Trophoblast cell (in vitro differentiated cells and primary cell): ENCODE data around the gene RREB1.
A peak's percentile ranks its signal among the peaks of the same experiment; 100 is the strongest.

Source experiments
- DNase-seq, 2 donors: peaks; one replicate each; pipeline ENCODE4 v3.0.0-alpha.2; 2016
- H2AFZ ChIP-seq: 2 replicates; pipeline ENCODE4 v1.6.1; 2013; ENCODE audit warnings: low read length, moderate library complexity, mild to moderate bottlenecking; ENCODE audit not compliant: insufficient read depth, poor library complexity
- H2AK5ac ChIP-seq: 2 replicates; pipeline ENCODE4 v1.6.1; 2013; ENCODE audit warnings: mild to moderate bottlenecking, low read length
- H2BK120ac ChIP-seq: 2 replicates; pipeline ENCODE4 v1.6.1; 2013; ENCODE audit warnings: low read length, mild to moderate bottlenecking, moderate library complexity; ENCODE audit not compliant: insufficient read depth, poor library complexity
- H2BK12ac ChIP-seq: 2 replicates; pipeline ENCODE4 v1.6.1; 2013; ENCODE audit warnings: mild to moderate bottlenecking, low read length, moderate library complexity
- H2BK5ac ChIP-seq: 2 replicates; pipeline ENCODE4 v1.6.1; 2013; ENCODE audit warnings: low read length, low read depth, moderate library complexity, mild to moderate bottlenecking; ENCODE audit not compliant: poor library complexity
- H3K14ac ChIP-seq: 2 replicates; pipeline ENCODE4 v1.6.1; 2013; ENCODE audit warnings: mild to moderate bottlenecking, low read length
- H3K18ac ChIP-seq: 2 replicates; pipeline ENCODE4 v1.6.1; 2013; ENCODE audit warnings: mild to moderate bottlenecking, low read length
- H3K23ac ChIP-seq: 2 replicates; pipeline ENCODE4 v1.6.1; 2013; ENCODE audit warnings: low read length
- H3K27ac ChIP-seq: 2 replicates; pipeline ENCODE4 v1.5.1; 2013; ENCODE audit warnings: low read depth, mild to moderate bottlenecking, inconsistent platforms, low read length, moderate library complexity
- H3K27me3 ChIP-seq: 2 replicates; pipeline ENCODE4 v1.6.1; 2013; ENCODE audit warnings: inconsistent platforms, mild to moderate bottlenecking, low read length, moderate library complexity; ENCODE audit not compliant: insufficient read depth
- H3K36me3 ChIP-seq, 2 experiments: 1 replicate in 1 of 2; 2 replicates in 1 of 2; pipeline ENCODE4 v1.6.1; 2013; ENCODE audit warnings: low read length in 2 of 2, mild to moderate bottlenecking in 2 of 2, moderate library complexity in 1 of 2; ENCODE audit not compliant: insufficient read depth in 2 of 2, control insufficient read depth in 1 of 2
- H3K4ac ChIP-seq: 2 replicates; pipeline ENCODE4 v1.6.1; 2013; ENCODE audit warnings: low read depth, mild to moderate bottlenecking, low read length, moderate library complexity
- H3K4me1 ChIP-seq, 2 experiments: 1 replicate in 1 of 2; 2 replicates in 1 of 2; pipeline ENCODE4 v1.6.1; 2013; ENCODE audit warnings: low read length in 2 of 2, mild to moderate bottlenecking in 2 of 2, moderate library complexity in 1 of 2; ENCODE audit not compliant: insufficient read depth in 2 of 2, control insufficient read depth in 1 of 2
- H3K4me2 ChIP-seq: 2 replicates; pipeline ENCODE4 v1.6.1; 2013; ENCODE audit warnings: inconsistent platforms, mild to moderate bottlenecking, low read length, moderate library complexity
- H3K4me3 ChIP-seq: 2 replicates; pipeline ENCODE4 v1.5.1; 2013; ENCODE audit warnings: mild to moderate bottlenecking, low read depth, low read length, inconsistent platforms
- H3K79me1 ChIP-seq: one replicate; pipeline ENCODE4 v1.6.1; 2013; ENCODE audit warnings: low read length
- H3K79me2 ChIP-seq: 2 replicates; pipeline ENCODE4 v1.6.1; 2013; ENCODE audit warnings: low read length, mild to moderate bottlenecking; ENCODE audit not compliant: control insufficient read depth, insufficient read depth, poor library complexity
- H3K9ac ChIP-seq: 2 replicates; pipeline ENCODE4 v1.6.1; 2013; ENCODE audit warnings: mild to moderate bottlenecking, low read length
- H3K9me3 ChIP-seq: 2 replicates; pipeline ENCODE4 v1.6.1; 2013; ENCODE audit warnings: low read depth, mild to moderate bottlenecking, control low read depth, inconsistent platforms, low read length; ENCODE audit not compliant: insufficient read depth
- H4K12ac ChIP-seq: 2 replicates; pipeline ENCODE4 v1.6.1; 2013; ENCODE audit warnings: low read depth, mild to moderate bottlenecking, low read length, moderate library complexity
- H4K8ac ChIP-seq: 2 replicates; pipeline ENCODE4 v1.6.1; 2013; ENCODE audit warnings: low read depth, mild to moderate bottlenecking, low read length, moderate library complexity
- H4K91ac ChIP-seq: one replicate; pipeline ENCODE4 v1.6.1; 2013; ENCODE audit warnings: low read depth, mild to moderate bottlenecking, low read length, moderate library complexity
- WGBS: extraction: QIAGEN DNeasy Blood & Tissue Kit; methylation state at CpG from one replicate; pipeline ENCODE4 v1.1.7; 2013; ENCODE audit warnings: missing lambda C conversion rate; ENCODE audit not compliant: insufficient read length, insufficient coverage; ENCODE audit errors: extremely low coverage; 5-methylcytosine and 5-hydroxymethylcytosine counted together

The RREB1 gene

DNA sequence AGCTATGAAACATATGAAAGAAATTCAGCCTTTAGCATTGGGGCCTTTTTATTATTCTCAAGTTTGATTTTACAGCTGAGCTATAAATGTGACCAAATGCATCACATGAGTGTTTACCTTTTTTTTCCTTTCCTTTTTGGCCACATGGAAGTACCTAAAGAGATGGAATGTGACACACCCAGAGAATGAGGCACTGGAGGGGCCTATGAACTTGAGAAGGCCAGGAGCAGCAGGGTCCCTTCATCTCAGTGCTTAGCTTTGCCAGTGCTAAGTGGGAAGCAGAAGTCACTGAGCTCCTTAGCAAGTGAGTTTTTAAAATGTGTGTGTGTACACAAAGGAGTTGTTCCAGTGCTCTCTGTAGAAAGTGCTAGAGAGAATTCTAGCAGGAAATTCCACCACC, 44.7 kb downstream of the RREB1 start:
- Histone ChIP-seq H4K91ac (no peak overlapping the region), H2AK5ac (no peak overlapping the region), H3K9me3 (no peaks in the 10 kb centered on the region), H3K18ac (no peak overlapping the region), H3K27ac (no peak overlapping the region), H3K36me3 (peaks cover 2 to 4% of the 10 kb centered on the region in 2 experiments), H3K4me3 (no peak overlapping the region), H3K23ac (no peak overlapping the region), H3K4me1 (peaks cover 13 to 26% of the 10 kb centered on the region in 2 experiments), H2BK5ac (no peak overlapping the region), H2BK12ac (no peak overlapping the region), H4K12ac (no peak overlapping the region), H2AFZ (no peak overlapping the region), H3K79me2 (peaks cover 27% of the 10 kb centered on the region), H4K8ac (no peak overlapping the region), H3K79me1 (peaks cover 5% of the 10 kb centered on the region), H3K4me2 (no peak overlapping the region), H3K27me3 (no peaks in the 10 kb centered on the region), H3K9ac (no peak overlapping the region), H3K14ac (no peak overlapping the region), H2BK120ac (no peak overlapping the region), H3K4ac (peak overlapping the region; percentile 13)
- DNase-seq = no peak

DNA sequence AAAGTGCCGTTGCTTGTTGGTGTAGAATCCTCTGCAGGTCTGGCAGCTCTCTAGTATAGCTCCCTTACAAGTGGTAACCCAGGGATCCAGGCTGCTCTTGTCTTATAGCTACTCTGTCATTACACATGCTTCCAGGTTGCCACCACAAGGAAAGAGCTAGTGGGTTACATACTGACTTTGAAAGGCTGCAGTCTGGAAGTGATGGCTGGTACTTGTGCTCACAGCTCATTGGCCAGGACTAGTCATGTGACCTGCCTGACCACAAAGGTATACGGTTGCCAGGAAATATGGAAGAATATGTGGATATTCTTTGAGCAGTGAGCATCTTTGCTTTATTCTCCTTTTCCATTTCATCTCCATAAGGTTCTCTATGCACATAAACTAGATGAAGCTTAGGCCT, 46.0 kb downstream of the RREB1 start:
- Histone ChIP-seq H3K4me3 (no peak overlapping the region), H4K8ac (no peak overlapping the region), H3K36me3 (peaks cover 2 to 4% of the 10 kb centered on the region in 2 experiments), H3K18ac (no peak overlapping the region), H3K4me2 (no peak overlapping the region), H3K79me2 (peaks cover 25% of the 10 kb centered on the region), H3K9me3 (no peaks in the 10 kb centered on the region), H2BK12ac (no peak overlapping the region), H3K79me1 (peaks cover 12% of the 10 kb centered on the region), H2AFZ (no peak overlapping the region), H4K12ac (no peak overlapping the region), H2AK5ac (no peak overlapping the region), H3K23ac (no peak overlapping the region), H2BK5ac (no peak overlapping the region), H2BK120ac (no peak overlapping the region), H3K27ac (no peak overlapping the region), H3K4ac (peak overlapping the region; percentile 98), H4K91ac (no peak overlapping the region), H3K27me3 (no peaks in the 10 kb centered on the region), H3K9ac (no peak overlapping the region), H3K4me1 (peaks cover 23 to 31% of the 10 kb centered on the region in 2 experiments), H3K14ac (no peak overlapping the region)
- WGBS = no CpG with 5 or more reads among the region's 2 CpGs
- DNase-seq = no peak

DNA sequence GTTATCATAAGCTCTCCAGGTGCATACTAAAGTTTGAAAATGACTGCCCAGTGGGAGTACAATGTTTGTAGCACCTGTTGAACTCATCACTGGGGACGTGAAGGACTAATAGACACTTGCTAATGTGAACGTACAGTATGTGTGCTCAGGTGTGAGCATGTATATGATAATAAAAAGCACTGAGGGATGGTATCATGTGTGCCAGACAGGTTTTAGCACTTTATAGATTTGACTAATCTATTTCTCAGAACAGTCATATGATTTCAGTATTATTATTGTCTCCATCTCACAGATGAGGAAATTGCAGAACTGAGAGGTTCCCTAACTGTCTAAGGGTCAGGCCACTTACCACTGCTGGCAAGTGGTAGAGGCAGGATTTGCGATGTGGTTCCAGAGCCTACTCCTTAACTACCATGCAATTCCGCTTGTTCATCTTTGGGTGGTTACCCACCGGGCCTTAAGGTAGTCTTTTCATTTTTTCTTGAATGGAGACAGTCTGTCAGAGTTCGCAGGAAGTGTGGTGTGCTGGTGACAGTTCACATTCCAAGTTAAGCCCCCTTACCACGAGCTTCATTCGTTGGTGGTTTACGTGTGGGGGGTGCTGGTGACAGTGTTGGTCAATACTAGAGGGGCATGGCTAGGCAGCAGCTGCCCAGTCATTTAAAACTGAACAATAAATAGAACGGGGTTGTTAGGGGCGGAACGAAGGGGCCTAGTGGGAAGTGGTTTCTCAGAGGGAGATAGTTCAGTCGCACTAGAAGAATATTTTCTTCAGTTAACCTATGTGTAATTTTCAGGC, 46.8 kb downstream of the RREB1 start:
- no peak overlapping the region for H3K27ac ChIP-seq
- no peak overlapping the region for H3K9ac ChIP-seq
- WGBS = no CpG with 5 or more reads among the region's 13 CpGs
- peaks cover 25% of the 10 kb centered on the region for H3K79me2 ChIP-seq
- peaks cover 12% of the 10 kb centered on the region for H3K79me1 ChIP-seq
- H3K4me1 ChIP-seq = peaks cover 23 to 31% of the 10 kb centered on the region in 2 experiments
- no peak overlapping the region for H4K8ac ChIP-seq
- DNase-seq = no peak
- no peak overlapping the region for H3K18ac ChIP-seq
- no peak overlapping the region for H2BK120ac ChIP-seq
- H4K91ac ChIP-seq = no peak overlapping the region
- H3K4me3 ChIP-seq = no peak overlapping the region
- no peaks in the 10 kb centered on the region for H3K9me3 ChIP-seq
- peaks cover 2 to 4% of the 10 kb centered on the region in 2 experiments for H3K36me3 ChIP-seq
- no peak overlapping the region for H4K12ac ChIP-seq
- H2AFZ ChIP-seq = no peak overlapping the region
- no peak overlapping the region for H3K4me2 ChIP-seq
- H3K27me3 ChIP-seq = no peaks in the 10 kb centered on the region
- H2BK5ac ChIP-seq = no peak overlapping the region
- H2AK5ac ChIP-seq = no peak overlapping the region
- H3K14ac ChIP-seq = no peak overlapping the region
- no peak overlapping the region for H3K23ac ChIP-seq
- H3K4ac ChIP-seq = peak overlapping the region; percentile 98
- H2BK12ac ChIP-seq = no peak overlapping the region

DNA sequence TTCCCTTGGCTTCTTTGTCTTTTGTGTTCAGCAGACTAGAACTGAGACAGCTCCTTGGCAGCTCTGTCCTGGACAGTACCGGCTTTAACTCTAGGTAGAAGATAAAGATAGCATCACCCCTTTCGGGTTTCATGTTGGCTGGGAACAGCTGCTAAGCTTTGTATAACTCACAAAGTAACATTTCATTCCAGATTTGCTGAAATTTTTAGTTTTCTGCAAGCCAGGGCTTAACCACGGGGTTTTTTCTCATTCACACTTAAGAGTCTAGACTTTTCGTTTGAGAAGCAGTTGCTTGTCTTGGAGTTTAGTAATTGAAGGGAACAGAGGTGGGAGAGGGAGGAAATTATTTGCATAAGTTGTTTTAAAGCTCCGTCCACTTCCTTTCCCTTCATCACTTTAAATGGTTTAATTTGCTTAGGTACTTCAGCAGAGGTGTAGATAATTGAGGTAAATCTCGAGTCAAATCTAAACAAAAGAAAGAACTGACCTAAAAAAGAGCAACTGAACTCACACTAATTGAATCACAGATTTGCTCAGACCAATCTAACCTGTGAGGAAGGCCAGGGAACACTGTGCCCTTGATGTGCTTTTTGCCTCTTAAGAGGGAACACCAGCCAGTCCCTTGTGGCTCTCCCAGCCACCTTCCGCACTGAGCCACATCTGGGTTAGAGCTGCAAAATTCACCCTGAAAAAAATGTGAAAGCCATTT, 48.3 kb downstream of the RREB1 start:
- Histone ChIP-seq H3K4me1 (peaks cover 18 to 30% of the 10 kb centered on the region in 2 experiments), H3K36me3 (peaks cover 2 to 4% of the 10 kb centered on the region in 2 experiments), H4K91ac (no peak overlapping the region), H3K27ac (no peak overlapping the region), H2AK5ac (no peak overlapping the region), H2BK120ac (no peak overlapping the region), H3K9ac (no peak overlapping the region), H3K4me2 (no peak overlapping the region), H2BK5ac (no peak overlapping the region), H3K79me2 (peaks cover 24% of the 10 kb centered on the region), H3K27me3 (no peaks in the 10 kb centered on the region), H2AFZ (no peak overlapping the region), H3K14ac (no peak overlapping the region), H4K8ac (no peak overlapping the region), H3K23ac (no peak overlapping the region), H3K18ac (no peak overlapping the region), H3K79me1 (peaks cover 12% of the 10 kb centered on the region), H3K9me3 (no peaks in the 10 kb centered on the region), H4K12ac (no peak overlapping the region), H3K4ac (no peak overlapping the region), H2BK12ac (no peak overlapping the region), H3K4me3 (no peak overlapping the region)
- no CpG with 5 or more reads among the region's 7 CpGs for WGBS
- no peak for DNase-seq
